ENCODE data around the gene HES6.

The HES6 gene

GRCh38 chr2:238279324-238279682, 39.5 kb upstream of the HES6 start (continued):
- no peak for TF ChIP-seq KLF17 (tag by site-specific recombination; IDR thresholded peaks at IDR 0.05)

GRCh38 chr2:238278626-238279323, 38.9 kb upstream of the HES6 start:
- Histone ChIP-seq H3K4me1 (ENCODE audit: control insufficient read depth, insufficient read depth, low read length) (no peaks in the 10 kb centered on the region), H3K27ac (ENCODE audit: extremely low read depth, low read depth, low read length) (no peak overlapping the region), H3K36me3 (ENCODE audit: control insufficient read depth in 2 of 2, insufficient read depth in 1 of 2, low read length in 2 of 2) (peaks cover 0 to 16% of the 10 kb centered on the region in 2 experiments; a peak in 1 of 3 replicates), H3K4me3 (ENCODE audit: low read depth, low read length) (no peak overlapping the region), H3K9me3 (ENCODE audit: control insufficient read depth, insufficient read depth, low read depth, low read length) (no peaks in the 10 kb centered on the region)
- ChIA-PET CTCF (interaction anchor here (0.6 to 7.3 kb wide), 6 partner anchors 9 to 648 kb away, joined by 3 to 54 read pairs (median 4); partner anchors contain the start of gene PER2), POLR2A (no interaction called here)
- TF ChIP-seq ZNF362 (tag by site-specific recombination; IDR thresholded peaks at IDR 0.05) (no peak), ZNF624 (tag by site-specific recombination; IDR thresholded peaks at IDR 0.05) (no peak), KLF7 (tag by site-specific recombination; IDR thresholded peaks at IDR 0.05; ENCODE audit: borderline replicate concordance) (no peak), ZNF350 (tag by site-specific recombination; IDR thresholded peaks at IDR 0.05) (no peak), REPIN1 (tag by site-specific recombination; IDR thresholded peaks at IDR 0.05; ENCODE audit: low read depth) (no peak), ZBTB6 (tag by site-specific recombination; IDR thresholded peaks at IDR 0.05) (no peak), ZNF558 (tag by site-specific recombination; IDR thresholded peaks at IDR 0.05) (no peak), ZNF423 (tag by site-specific recombination; IDR thresholded peaks at IDR 0.05) (no peak), ZNF324 (tag by site-specific recombination; IDR thresholded peaks at IDR 0.05) (no peak), ZNF311 (tag by site-specific recombination; IDR thresholded peaks at IDR 0.05; ENCODE audit: borderline replicate concordance) (no peak), ZNF223 (tag by site-specific recombination; IDR thresholded peaks at IDR 0.05) (no peak), INSM2 (tag by site-specific recombination; IDR thresholded peaks at IDR 0.05) (no peak)

GRCh38 chr2:238277695-238278094, 37.9 kb upstream of the HES6 start:
- CTCF ChIA-PET, result interaction anchor here (0.8 to 7.3 kb wide), 5 partner anchors 10 to 399 kb away, joined by 3 to 54 read pairs (median 5); partner anchors contain the start of gene PER2
- no peaks in the 10 kb centered on the region for H3K9me3 ChIP-seq (ENCODE audit: control insufficient read depth, insufficient read depth, low read depth, low read length)
- H3K36me3 ChIP-seq (ENCODE audit: control insufficient read depth in 2 of 2, insufficient read depth in 1 of 2, low read length in 2 of 2), result peaks cover 0 to 17% of the 10 kb centered on the region in 2 experiments; a peak in 1 of 3 replicates
- POLR2A ChIA-PET, result no interaction called here
- H3K4me3 ChIP-seq (ENCODE audit: low read depth, low read length), result no peak overlapping the region
- peak; percentile 18; the same call in 1 of the 2 replicates for TF ChIP-seq CTCF (tag by site-specific recombination; IDR thresholded peaks at IDR 0.05)
- TF ChIP-seq ZNF596 (tag by site-specific recombination; IDR thresholded peaks at IDR 0.05), result no peak
- H3K4me1 ChIP-seq (ENCODE audit: control insufficient read depth, insufficient read depth, low read length), result no peaks in the 10 kb centered on the region
- no peak overlapping the region for H3K27ac ChIP-seq (ENCODE audit: extremely low read depth, low read depth, low read length)
